ENCODE results near the gene DOK6.

The DOK6 gene

DNA sequence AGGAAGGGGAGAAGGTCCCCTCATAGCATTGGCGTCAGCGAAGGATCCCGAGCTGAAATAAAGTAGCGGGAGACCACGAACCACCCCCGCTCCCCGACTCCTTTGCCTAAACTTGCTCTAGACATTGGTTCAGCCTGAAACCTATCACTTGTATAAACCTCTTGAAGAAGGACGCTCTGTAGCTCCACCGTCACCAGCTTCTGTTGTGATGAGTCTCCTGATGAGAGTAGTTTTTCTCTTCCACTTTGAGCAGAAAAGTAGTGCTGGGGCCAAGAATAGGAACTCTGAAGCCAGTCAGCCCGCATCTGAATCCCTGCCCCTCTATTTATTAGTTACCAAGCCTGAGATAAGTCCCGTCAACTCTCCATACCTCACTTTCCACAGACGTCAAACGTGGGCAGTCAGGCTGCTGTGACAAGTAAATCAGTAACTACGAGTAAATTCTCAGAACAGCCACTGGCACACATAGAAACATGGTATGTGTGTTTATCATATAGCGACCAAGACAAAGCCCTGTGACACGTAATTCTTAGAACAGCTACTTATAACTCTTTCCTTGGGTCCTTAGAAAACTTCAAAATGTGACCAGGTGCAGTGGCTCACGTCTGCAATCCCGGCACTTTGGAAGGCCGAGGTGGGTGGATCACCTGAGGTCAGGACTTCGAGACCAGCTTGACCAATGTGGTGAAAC is 485.3 kb downstream of the DOK6 start:
- peak overlapping the region in 1 of 3 experiments; percentile 9 for H3K27ac Mint-ChIP-seq
- no peaks in the 10 kb centered on the region for H3K36me3 Mint-ChIP-seq (ENCODE audit: low read depth)
- no peaks in the 10 kb centered on the region for H3K27me3 Mint-ChIP-seq (ENCODE audit: low read depth)
- TF ChIP-seq, protein P1, sequence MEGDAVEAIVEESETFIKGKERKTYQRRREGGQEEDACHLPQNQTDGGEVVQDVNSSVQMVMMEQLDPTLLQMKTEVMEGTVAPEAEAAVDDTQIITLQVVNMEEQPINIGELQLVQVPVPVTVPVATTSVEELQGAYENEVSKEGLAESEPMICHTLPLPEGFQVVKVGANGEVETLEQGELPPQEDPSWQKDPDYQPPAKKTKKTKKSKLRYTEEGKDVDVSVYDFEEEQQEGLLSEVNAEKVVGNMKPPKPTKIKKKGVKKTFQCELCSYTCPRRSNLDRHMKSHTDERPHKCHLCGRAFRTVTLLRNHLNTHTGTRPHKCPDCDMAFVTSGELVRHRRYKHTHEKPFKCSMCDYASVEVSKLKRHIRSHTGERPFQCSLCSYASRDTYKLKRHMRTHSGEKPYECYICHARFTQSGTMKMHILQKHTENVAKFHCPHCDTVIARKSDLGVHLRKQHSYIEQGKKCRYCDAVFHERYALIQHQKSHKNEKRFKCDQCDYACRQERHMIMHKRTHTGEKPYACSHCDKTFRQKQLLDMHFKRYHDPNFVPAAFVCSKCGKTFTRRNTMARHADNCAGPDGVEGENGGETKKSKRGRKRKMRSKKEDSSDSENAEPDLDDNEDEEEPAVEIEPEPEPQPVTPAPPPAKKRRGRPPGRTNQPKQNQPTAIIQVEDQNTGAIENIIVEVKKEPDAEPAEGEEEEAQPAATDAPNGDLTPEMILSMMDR (IDR thresholded peaks at IDR 0.05; ENCODE audit: unreplicated experiment in 3 of 3): no peak
- H3K4me1 Mint-ChIP-seq: peaks cover 13% of the 10 kb centered on the region
- H3K9me3 Mint-ChIP-seq: no peaks in the 10 kb centered on the region
- H3K4me3 Mint-ChIP-seq: no peak overlapping the region

DNA sequence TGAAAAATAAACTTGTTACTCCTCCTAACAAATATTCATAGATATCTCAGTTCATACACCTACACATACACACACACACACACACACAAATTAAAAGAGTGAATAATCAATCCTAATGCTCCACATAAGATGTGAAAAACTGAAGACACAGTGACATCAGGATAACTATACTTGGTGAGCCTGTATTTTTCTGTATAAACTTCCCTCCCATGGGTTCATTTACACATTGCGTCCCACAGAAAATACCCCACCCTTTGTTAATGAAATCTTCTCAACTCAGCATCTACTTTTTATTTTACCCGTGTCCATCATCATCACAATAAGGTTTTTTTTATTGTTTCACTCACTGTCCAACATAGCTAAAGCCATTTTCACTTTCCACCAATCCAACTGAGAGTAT is 486.6 kb downstream of the DOK6 start:
- TF ChIP-seq, protein P1 (IDR thresholded peaks at IDR 0.05; ENCODE audit: unreplicated experiment in 3 of 3): no peak
- Mint-ChIP-seq H3K27ac (no peak overlapping the region), H3K36me3 (ENCODE audit: low read depth) (no peaks in the 10 kb centered on the region), H3K9me3 (no peaks in the 10 kb centered on the region), H3K27me3 (ENCODE audit: low read depth) (no peaks in the 10 kb centered on the region), H3K4me1 (peaks cover 5% of the 10 kb centered on the region), H3K4me3 (no peak overlapping the region)

DNA sequence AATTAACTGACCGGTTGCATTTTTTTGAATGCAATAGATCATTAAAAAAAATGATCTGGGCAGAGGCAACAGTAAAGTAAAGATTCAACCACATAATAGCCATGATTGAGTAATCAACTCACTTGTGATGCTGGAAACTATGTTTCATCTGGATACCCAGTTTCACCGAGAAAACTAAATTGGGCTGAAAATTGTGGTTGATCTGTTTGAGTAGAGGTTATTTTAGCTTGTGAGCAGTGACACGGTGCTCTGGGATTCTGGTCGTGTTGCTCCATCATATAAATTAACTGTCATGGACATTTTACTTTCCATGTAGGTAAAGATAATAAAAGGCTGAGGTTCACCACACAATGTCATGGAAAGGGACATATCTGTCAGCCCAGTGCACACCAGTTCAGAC is 488.3 kb downstream of the DOK6 start:
- TF ChIP-seq, protein P1 (IDR thresholded peaks at IDR 0.05; ENCODE audit: unreplicated experiment in 3 of 3): no peak
- Mint-ChIP-seq H3K4me1 (no peaks in the 10 kb centered on the region), H3K4me3 (no peak overlapping the region), H3K9me3 (no peaks in the 10 kb centered on the region), H3K36me3 (ENCODE audit: low read depth) (no peaks in the 10 kb centered on the region), H3K27me3 (ENCODE audit: low read depth) (no peaks in the 10 kb centered on the region), H3K27ac (no peak overlapping the region)

DNA sequence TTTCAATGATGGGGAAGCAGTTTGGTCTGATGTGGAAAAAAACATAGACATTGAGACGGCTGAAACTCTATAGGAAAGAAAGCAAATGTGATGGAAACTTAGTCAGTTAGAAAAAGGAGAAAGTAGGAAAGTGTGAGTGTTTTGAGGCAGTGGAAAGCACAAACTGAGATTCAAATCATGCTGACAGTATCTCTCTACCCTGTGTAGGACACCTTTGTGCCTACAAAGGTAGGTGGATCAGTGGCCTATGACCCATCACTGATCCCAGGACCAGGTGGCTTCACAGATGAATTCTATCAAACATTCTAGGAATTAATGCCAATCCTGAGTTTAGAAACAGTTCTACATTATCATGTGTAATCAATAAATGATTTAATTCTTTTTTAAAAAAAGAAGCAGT is 489.9 kb downstream of the DOK6 start:
- Mint-ChIP-seq H3K4me3 (no peak overlapping the region), H3K27me3 (ENCODE audit: low read depth) (no peaks in the 10 kb centered on the region), H3K4me1 (no peaks in the 10 kb centered on the region), H3K27ac (no peak overlapping the region), H3K9me3 (no peaks in the 10 kb centered on the region), H3K36me3 (ENCODE audit: low read depth) (no peaks in the 10 kb centered on the region)
- TF ChIP-seq, protein P1 (IDR thresholded peaks at IDR 0.05; ENCODE audit: unreplicated experiment in 3 of 3): no peak

DNA sequence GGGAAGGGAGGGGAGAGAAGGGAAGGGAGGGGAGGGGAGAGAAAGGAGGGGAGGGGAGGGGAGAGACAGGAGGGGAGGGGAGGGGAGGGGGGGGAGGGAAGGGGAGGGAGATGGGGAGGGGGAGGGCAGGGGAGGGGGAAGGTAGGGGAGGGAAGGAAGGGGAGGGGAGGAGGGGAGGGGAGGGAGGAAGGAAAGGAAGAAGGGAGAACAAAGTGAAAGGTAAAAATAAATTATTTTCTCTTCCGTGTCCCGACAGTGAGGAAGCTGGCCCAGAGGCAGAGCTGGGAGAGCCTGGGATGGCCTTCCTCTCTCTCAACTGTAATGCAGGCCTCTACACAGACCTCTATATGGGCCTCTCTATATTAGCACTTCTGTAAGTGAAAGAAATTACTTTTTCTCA is 493.8 kb downstream of the DOK6 start:
- H3K4me3 Mint-ChIP-seq: no peak overlapping the region
- H3K9me3 Mint-ChIP-seq: no peaks in the 10 kb centered on the region
- no peaks in the 10 kb centered on the region for H3K27me3 Mint-ChIP-seq (ENCODE audit: low read depth)
- no peaks in the 10 kb centered on the region for H3K36me3 Mint-ChIP-seq (ENCODE audit: low read depth)
- no peaks in the 10 kb centered on the region for H3K4me1 Mint-ChIP-seq
- H3K27ac Mint-ChIP-seq: no peak overlapping the region
- TF ChIP-seq, protein P1 (IDR thresholded peaks at IDR 0.05; ENCODE audit: unreplicated experiment in 3 of 3): no peak
